Testis (tissue), 3 donors: ENCODE data around the gene DISC1. TPM values are rescaled to one million over a fixed set of nuclear protein-coding genes. Genes with fewer than 3 reads are reported as not detected.

Experiments used
- DNase-seq: peaks from one replicate; pipeline ENCODE4 v3.0.0-alpha.2; 2019
- H3K27ac ChIP-seq, 2 donors: fragments of 200-600 bp; sonication (generic); one replicate each; pipeline ENCODE4 v1.5.1; 2019
- H3K27me3 ChIP-seq: fragments of 200-600 bp; sonication (generic); one replicate; pipeline ENCODE4 v1.5.1; 2019
- H3K36me3 ChIP-seq: fragments of 200-600 bp; sonication (generic); one replicate; pipeline ENCODE4 v1.5.1; 2017; ENCODE audit warnings: low read depth; ENCODE audit errors: missing control alignments
- H3K4me1 ChIP-seq: fragments of 200-600 bp; sonication (generic); one replicate; pipeline ENCODE4 v1.5.1; 2019
- H3K4me3 ChIP-seq, 2 donors: fragments of 200-600 bp; sonication (generic); one replicate each; pipeline ENCODE4 v1.5.1; 2017 to 2019
- H3K9me3 ChIP-seq: fragments of 200-600 bp; sonication (generic); one replicate; pipeline ENCODE4 v1.5.1; 2017
- POLR2A ChIP-seq: fragments of 450-650 bp; IDR thresholded peaks from one replicate; pipeline ENCODE4 v1.6.1; 2017; ENCODE audit warnings: antibody characterized with exemption, mild to moderate bottlenecking, moderate library complexity
- WGBS, 2 donors: methylation state at CpG; one replicate each; pipeline ENCODE4 v1.1.5; 2018; 5-methylcytosine and 5-hydroxymethylcytosine counted together
- intact Hi-C: fragments of 100-400 bp; cut with DNase I; formaldehyde crosslinking; loops from one replicate; pipeline ENCODE4 v1.15.1; 2023; ENCODE audit warnings: low total_unique reads
- polyA plus RNA-seq: library from polyadenylated mRNA; stranded (reverse); fragments of 350-450 nt; fragmentation: Illumina TruSeq; extraction: RNeasy Lipid Tissue Mini Kit (QIAGEN cat#74804); gene quantifications from one replicate; pipeline ENCODE4 v1.2.3, GENCODE V29; 2014; ENCODE audit warnings: low read depth, low replicate concordance; ENCODE audit not compliant: insufficient read depth
- total RNA-seq, 2 donors: library from RNA; depleted of rRNA; stranded (reverse); fragments of >200 nt; gene quantifications; one replicate each; pipeline ENCODE4 v1.2.3, GENCODE V29; 2016
- TF ChIP-seq, protein P1 (sequence below), 3 experiments: fragments of 450-650 bp in 2 of 3; fragments of 200-600 bp in 1 of 3; sonication (generic) in 1 of 3; IDR thresholded peaks; one replicate each; pipeline ENCODE4 v1.5.1; 2016 to 2019; ENCODE audit warnings: antibody characterized with exemption in 3 of 3, mild to moderate bottlenecking in 2 of 3, moderate library complexity in 1 of 3

Gene DISC1
- total and polyA plus RNA-seq, 3 donors from 2014 or later, result 1.8 to 6.8 (median 5.7) TPM

DNA sequence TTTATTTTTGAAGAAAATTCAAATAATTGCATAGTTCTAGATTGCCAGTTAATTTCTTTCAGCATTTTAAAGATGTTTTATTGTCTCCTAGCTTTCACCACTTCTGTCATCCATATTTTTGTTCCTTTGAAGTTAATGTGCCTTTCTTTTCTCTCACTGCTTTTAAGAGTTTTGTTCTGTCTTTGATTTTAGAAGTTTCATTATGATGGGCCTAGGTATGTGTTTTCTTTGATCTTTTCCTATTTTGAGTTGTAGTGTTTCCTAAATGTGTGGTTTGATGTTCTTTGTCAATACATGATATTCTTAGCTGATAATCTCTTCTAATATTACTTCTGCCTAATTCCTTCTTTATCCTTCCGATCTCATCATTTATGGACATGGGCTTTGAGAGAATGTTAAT is 378.7 kb downstream of the DISC1 start:
- Histone ChIP-seq H3K4me1 (no peaks in the 10 kb centered on the region), H3K9me3 (no peaks in the 10 kb centered on the region), H3K27ac (no peak overlapping the region), H3K4me3 (no peak overlapping the region), H3K36me3 (no peaks in the 10 kb centered on the region), H3K27me3 (no peaks in the 10 kb centered on the region)
- intact Hi-C loops, result no loop called here
- no peak for TF ChIP-seq POLR2A
- TF ChIP-seq, protein P1, sequence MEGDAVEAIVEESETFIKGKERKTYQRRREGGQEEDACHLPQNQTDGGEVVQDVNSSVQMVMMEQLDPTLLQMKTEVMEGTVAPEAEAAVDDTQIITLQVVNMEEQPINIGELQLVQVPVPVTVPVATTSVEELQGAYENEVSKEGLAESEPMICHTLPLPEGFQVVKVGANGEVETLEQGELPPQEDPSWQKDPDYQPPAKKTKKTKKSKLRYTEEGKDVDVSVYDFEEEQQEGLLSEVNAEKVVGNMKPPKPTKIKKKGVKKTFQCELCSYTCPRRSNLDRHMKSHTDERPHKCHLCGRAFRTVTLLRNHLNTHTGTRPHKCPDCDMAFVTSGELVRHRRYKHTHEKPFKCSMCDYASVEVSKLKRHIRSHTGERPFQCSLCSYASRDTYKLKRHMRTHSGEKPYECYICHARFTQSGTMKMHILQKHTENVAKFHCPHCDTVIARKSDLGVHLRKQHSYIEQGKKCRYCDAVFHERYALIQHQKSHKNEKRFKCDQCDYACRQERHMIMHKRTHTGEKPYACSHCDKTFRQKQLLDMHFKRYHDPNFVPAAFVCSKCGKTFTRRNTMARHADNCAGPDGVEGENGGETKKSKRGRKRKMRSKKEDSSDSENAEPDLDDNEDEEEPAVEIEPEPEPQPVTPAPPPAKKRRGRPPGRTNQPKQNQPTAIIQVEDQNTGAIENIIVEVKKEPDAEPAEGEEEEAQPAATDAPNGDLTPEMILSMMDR (IDR thresholded peaks at IDR 0.05), result no peak
- DNase-seq, result no peak
- WGBS, 2 donors, result 65 to 94% methylated on average over 1 of the region's 1 CpG

DNA sequence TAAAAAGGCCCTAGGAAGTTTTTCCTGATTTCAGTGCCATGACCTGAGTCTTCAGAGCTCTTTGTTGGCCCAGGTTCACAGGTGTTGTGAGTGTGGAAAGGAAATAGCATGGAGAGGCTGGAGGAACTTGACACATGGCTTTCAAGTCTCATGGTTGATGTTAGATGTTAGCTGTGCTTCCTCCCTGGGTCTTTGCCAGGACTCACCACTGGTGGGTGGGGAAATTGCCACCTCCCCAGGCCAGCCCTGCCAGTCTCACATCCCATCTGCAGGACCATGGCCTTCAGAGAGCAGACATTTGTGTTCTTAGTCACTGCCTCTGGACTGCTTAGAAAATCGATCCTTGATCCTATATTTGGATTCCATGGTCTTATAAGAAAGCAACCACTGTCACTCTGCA is 383.2 kb downstream of the DISC1 start:
- Histone ChIP-seq H3K27me3 (no peaks in the 10 kb centered on the region), H3K36me3 (no peaks in the 10 kb centered on the region), H3K9me3 (no peaks in the 10 kb centered on the region), H3K4me1 (no peaks in the 10 kb centered on the region), H3K27ac (no peak overlapping the region), H3K4me3 (no peak overlapping the region)
- no peak for DNase-seq
- TF ChIP-seq POLR2A, result no peak
- TF ChIP-seq, protein P1 (IDR thresholded peaks at IDR 0.05), result no peak
- 82 to 86% methylated on average over 1 of the region's 1 CpG for WGBS, 2 donors
- intact Hi-C loops, result no loop called here

DNA sequence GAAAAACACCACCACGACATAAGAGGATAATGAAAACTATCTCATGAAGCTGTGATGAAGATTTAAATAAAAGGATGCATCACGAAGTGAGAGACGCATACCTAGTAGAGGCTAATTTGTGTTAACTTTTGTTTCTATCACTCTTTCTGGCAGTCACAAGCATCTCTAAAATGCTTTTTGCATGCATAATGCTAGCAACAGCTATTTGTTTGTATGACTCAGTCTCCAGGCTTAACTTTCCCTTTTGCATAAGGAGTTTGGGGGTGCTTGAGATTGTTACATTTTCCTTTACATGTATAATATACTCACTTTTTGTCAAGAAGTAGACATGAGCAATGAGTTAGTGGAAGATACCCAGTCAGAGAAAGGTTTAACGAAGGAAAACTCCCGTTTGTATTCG is 385.4 kb downstream of the DISC1 start:
- no peaks in the 10 kb centered on the region for H3K4me1 ChIP-seq
- no peaks in the 10 kb centered on the region for H3K9me3 ChIP-seq
- intact Hi-C loops, result no loop called here
- no peak overlapping the region for H3K4me3 ChIP-seq
- DNase-seq, result no peak
- H3K27me3 ChIP-seq, result no peaks in the 10 kb centered on the region
- WGBS, 2 donors, result 89 to 92% methylated on average over 6 of the region's 6 CpGs
- no peaks in the 10 kb centered on the region for H3K36me3 ChIP-seq
- TF ChIP-seq POLR2A, result no peak
- TF ChIP-seq, protein P1 (IDR thresholded peaks at IDR 0.05), result no peak
- no peak overlapping the region for H3K27ac ChIP-seq

DNA sequence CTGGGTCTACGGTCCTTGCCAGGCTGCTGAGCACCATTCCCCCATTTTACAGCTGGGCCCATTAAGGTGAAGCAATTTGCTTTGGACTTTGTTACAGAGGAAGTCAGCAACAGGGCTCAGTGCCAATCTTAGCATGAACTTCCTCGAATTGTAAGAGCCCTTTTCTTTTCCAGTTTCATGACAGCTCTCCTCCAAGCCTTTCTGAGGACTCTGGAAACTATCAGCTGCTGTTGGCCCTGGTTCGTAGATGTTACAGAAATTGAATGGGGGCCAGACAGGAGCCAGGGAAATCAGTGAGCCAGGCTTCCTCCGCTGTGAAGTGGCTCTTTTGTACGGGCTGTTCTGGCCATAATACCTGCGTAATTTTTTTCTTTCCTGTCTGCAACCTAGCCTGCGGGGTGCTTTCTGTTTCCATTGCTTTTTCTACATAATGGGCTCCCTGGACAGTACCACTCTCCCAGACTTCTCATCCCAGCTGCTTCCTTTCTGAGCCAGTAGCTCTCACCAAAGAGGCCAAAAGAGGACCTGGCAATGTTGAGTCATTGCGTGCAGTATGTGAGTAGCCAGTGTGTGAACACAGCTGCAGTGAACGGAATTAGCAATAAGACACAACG is 386.3 kb downstream of the DISC1 start:
- DNase-seq, result no peak
- no peak for TF ChIP-seq POLR2A
- TF ChIP-seq, protein P1 (IDR thresholded peaks at IDR 0.05), result no peak
- H3K27me3 ChIP-seq, result no peaks in the 10 kb centered on the region
- 54% methylated on average over 10 of the region's 10 CpGs for WGBS, 2 donors
- intact Hi-C loops, result no loop called here
- H3K36me3 ChIP-seq, result no peaks in the 10 kb centered on the region
- H3K4me3 ChIP-seq, result no peak overlapping the region
- no peaks in the 10 kb centered on the region for H3K4me1 ChIP-seq
- H3K27ac ChIP-seq, result no peak overlapping the region
- no peaks in the 10 kb centered on the region for H3K9me3 ChIP-seq

DNA sequence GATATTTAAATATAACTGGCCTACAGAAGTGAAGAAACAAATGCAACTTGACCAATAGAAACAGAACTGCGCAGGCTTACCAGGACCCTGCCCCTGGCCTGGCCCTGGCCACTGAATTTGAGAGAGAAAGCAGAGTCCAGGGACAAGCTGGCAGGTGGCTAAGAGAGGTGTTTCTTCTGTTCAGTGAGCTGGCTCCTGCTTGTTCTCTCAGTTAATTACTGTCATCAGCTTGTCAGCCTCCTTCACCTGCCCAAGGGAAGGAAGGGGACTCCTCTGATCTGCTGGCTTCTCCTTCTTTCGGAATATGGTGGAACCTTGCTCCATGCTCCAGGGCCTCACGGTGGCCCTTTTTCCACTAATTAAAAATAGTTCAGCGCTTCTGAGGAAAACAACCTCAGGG is 388.4 kb downstream of the DISC1 start:
- no peak for TF ChIP-seq POLR2A
- TF ChIP-seq, protein P1 (IDR thresholded peaks at IDR 0.05), result no peak
- Histone ChIP-seq H3K36me3 (no peaks in the 10 kb centered on the region), H3K27me3 (no peaks in the 10 kb centered on the region), H3K9me3 (no peaks in the 10 kb centered on the region), H3K4me1 (no peaks in the 10 kb centered on the region), H3K4me3 (no peak overlapping the region), H3K27ac (no peak overlapping the region)
- WGBS, 2 donors, result 96% methylated on average over 4 of the region's 4 CpGs
- intact Hi-C loops, result no loop called here
- DNase-seq, result no peak
